OCI-LY7 (cell line): ENCODE data around the gene CRYAB.

Source experiments
- EZH2phosphoT487 ChIP-seq: fragments of 200-600 bp; sonication (generic); IDR thresholded peaks from 2 replicates; pipeline ENCODE4 v1.6.1; 2018; ENCODE audit warnings: low read depth, borderline replicate concordance, mild to moderate bottlenecking, mixed run types, antibody characterized with exemption, low read length, moderate library complexity, mixed read lengths
- TF ChIP-seq, protein P1 (sequence below): fragments of 200-600 bp; sonication (generic); conservative IDR thresholded peaks from 2 replicates; pipeline ENCODE4 v1.5.1; 2014; ENCODE audit warnings: mild to moderate bottlenecking, antibody characterized with exemption, low read length, moderate library complexity, mixed read lengths

DNA sequence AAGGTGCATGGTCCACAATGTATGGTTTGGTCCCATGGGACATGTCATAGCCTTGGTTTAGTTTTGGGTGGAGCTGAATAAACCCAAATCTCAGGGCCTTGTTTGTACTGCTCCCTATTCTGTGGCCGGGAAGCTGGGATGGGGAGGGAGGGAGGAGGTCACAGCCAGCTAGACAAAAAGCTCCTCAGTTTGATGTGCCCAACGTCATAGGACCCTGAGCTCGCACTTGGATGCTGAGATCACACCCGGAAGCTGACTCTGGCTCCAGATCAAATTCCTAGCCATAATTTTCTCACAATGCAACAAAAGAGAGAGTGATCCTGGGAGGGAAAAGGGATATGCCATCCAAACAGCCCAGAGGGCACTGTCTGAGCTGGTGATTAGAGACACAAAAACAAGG lies 2.4 kb upstream of the CRYAB start:
- TF ChIP-seq, protein P1, sequence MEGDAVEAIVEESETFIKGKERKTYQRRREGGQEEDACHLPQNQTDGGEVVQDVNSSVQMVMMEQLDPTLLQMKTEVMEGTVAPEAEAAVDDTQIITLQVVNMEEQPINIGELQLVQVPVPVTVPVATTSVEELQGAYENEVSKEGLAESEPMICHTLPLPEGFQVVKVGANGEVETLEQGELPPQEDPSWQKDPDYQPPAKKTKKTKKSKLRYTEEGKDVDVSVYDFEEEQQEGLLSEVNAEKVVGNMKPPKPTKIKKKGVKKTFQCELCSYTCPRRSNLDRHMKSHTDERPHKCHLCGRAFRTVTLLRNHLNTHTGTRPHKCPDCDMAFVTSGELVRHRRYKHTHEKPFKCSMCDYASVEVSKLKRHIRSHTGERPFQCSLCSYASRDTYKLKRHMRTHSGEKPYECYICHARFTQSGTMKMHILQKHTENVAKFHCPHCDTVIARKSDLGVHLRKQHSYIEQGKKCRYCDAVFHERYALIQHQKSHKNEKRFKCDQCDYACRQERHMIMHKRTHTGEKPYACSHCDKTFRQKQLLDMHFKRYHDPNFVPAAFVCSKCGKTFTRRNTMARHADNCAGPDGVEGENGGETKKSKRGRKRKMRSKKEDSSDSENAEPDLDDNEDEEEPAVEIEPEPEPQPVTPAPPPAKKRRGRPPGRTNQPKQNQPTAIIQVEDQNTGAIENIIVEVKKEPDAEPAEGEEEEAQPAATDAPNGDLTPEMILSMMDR, result no peak
- TF ChIP-seq EZH2phosphoT487, result no peak
